SIG-M5 (cell line): ENCODE results near the gene HLA-B.

Experiments used
- DNase-seq: peaks from one replicate; lab custom pipeline; 2025; lab: John Stamatoyannopoulos, UW

The HLA-B gene

DNA sequence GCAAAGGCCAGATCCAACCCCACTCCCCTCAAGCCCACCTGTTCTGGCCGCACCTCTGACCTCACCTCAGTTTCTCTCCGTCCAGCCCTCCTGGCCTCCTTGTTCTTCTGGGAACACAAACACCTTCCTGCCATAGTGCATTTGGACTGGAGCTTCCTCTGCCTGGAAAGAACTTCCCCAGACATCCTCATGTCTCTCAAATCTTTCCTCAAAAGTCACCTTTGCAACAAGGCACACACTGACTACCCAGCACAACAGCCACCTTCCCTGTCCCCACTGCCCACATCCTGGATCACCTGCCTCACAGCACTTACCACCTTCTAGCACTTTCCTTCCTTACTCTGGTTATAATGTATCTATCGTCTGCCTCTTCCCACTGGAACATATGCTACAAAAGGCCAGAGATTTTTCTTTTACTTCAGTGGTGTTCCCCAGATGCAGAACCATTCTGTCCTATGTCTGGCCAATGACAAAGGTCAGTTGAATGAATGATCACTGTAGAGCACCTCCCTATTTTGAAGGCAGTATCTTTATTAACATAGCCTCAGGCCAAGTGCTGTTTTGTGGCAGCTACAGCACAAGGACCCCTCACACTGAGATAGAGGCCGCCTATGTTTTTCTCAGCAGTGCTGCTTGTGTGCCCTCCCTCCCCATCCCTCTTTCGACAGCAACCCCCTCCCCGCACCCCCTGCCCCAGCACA, 4.1 kb downstream of the HLA-B start:
- DNase-seq, result no peak

DNA sequence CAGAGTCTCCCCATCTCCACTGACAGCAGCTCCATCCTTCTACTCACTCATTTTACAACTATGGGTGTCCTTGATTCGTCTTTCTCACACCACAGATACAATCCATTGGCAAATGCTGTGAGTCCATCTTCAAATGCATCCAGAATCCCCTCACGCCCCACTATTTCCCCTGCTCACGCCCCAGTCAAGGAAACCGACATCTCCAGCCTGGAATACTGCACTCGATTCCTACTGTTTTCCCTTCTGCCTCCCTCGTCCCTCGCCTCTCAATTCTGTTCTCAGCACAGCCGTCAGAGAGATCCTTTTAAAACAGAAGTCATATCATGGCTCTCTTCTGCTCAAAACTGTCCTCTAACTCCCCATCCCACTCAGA, 4.7 kb downstream of the HLA-B start:
- no peak for DNase-seq

DNA sequence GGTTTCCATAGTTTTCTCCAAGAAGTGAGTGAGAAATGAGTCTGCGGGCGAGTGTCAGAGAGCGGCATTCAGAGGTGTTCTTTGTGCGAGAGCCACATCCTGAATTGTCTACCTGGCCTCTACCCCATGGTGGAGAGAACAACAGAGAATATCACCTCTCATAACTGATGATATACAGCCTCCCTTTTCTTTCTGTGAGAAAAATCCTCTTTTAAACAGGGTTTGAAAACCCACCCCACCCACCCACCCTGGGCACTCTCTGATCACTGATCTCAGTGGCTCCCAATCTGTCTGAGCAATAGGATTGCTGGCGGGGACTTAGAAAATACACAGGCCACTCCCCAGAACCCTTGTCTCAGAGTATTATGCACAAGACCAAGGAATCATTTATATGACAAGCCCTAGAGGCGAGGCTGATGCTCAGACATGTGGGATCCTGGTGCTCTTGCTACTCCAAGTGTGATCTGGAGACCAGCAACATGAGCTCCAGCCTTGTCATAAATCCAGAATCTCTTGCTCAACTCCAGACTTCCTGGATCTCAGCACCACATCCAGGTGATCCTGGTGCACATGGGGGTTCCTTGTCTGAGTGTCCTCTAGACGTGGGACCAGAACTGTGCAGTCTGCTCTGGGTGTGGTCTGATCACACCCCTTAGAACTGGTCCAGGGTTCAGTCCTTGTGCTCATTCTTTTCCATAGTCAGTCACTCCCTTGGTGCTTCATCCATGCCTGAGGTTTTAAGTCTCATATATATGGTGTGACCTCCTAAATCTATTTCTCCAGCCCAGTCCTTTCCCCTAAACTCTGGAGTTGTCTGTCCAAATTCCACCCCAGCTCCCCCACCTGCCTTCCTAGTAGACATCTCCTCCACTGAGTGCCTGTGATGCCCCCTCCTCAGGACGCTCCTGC, 5.3 kb downstream of the HLA-B start:
- no peak for DNase-seq

DNA sequence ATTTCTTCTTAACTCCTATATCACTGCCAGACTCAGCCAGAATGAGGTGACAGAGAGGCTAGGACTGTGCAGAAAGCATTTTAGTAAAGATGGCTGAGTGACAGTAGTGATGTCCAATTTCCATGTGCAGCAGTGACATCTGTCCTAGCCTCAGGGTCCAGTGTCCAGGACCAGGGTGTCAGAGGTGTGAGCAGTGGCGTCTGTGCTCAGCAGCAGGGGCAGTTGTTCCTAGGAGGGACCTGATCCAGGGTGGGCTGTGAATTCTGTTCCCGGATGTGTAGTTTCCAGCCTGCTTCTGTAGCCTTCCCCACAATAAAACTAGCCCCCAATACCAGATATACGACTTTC, 6.0 kb downstream of the HLA-B start:
- no peak for DNase-seq

DNA sequence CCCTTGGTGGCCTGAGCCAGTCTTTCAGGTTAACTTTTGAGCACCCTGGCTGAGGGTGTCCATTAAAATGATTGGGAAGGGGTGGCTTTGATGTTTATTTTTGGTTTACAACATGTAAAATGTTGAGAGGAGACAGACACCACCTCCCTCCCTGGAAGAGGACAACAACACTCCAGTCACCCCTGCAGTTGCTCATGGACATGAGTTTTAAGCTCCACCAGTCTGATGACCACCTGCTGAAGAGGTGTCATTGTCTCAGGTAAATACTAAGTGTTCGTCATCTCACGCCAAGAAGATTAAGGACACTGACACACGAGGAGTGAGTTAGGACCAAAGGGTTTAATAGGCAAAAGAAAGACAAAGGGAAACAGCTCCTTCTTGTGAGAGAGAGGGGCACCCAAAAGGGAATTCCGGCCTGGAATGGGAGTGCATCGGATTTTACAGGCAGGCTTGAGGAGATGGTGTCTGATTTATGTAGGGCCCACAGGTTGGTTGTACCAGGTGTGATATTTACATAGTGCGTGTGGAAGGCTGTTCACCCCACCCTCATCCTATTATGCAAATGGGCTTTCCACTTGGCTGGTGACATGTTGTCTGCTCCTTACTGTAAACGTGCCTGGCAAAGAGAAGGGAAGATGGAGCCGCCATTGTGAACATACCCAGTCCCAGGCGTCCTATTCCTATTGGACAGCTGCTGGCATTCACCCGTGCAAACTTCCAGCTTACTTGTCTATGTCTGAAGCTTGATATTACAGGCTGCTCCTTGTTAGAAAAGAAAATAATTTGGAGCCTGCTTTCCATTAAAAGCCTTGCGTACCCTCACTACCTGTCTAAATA, 6.6 kb downstream of the HLA-B start:
- DNase-seq, result no peak

- no peak for DNase-seq
These were observed 7.7 kb downstream of the HLA-B start for GRCh38 chr6:31349301-31349700.

GRCh38 chr6:31345026-31345730, 11.8 kb downstream of the HLA-B start:
- DNase-seq, result no peak

DNA sequence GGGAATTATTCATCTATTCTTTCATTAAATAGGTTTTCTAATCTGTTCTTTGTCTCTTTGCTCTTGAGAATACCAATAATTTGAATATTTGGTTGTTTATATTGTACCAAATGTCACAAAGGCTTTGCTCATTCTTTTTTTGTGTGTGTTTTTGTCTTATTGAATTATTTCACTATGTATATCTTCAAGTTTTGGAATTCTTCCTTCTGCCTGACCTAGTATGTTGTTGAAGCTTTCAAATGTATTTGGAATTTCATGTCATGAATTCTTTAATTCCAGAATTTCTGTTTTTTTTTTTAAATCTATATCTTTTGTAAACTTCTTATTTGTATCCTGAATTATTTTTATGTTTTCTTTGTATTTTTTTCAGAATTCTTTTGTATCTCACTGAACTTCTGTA, 16.8 kb downstream of the HLA-B start:
- no peak for DNase-seq

DNA sequence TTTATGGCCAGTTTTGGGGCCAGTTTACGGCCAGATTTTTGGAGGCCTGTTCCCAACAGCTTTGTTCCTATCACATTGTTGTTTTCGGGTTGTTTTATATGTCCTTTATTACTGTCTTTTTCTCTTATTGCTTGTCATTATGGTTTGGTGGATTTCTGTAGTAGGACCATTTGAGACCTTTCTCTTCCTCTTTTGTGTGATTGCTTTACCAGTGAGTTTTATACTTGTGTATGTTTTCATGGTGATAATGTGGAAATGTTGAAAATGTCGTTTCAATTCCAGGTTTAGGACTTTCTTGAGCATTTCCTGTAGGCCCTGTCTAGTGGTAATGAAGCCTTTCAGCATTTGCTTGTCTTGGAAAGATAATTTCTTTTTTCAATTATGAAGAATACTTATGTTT, 17.8 kb downstream of the HLA-B start:
- no peak for DNase-seq

DNA sequence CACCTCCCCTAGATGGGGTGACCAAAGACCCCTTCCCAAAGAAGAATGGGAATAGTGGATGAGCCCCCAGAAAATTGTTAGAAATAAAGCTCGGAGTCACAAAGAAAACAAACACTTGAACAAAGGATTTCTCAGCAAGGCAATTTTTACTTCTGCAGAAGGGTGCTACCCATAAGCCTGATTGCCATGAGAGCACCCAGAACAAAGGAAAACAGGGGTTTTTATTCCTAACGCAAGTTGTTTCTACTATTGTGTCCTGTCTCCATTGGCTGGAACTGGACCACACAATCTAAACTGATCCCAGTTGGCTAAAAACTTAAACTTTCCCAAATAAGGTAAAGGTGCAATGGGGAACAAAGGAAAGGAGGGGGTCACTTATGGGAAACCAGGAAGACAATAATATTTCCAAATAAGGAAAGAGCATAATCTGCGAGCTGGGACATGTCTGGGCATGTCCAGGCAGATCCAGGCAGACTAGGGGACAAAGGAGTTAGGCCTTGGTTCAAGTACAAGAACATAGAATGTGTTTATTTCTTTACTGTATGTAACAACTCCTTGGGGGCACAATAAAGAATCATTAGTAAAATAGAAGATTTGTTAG, 20.0 kb downstream of the HLA-B start:
- no peak for DNase-seq

- DNase-seq, result no peak
These were observed 24.1 kb downstream of the HLA-B start for GRCh38 chr6:31332637-31333602.

DNA sequence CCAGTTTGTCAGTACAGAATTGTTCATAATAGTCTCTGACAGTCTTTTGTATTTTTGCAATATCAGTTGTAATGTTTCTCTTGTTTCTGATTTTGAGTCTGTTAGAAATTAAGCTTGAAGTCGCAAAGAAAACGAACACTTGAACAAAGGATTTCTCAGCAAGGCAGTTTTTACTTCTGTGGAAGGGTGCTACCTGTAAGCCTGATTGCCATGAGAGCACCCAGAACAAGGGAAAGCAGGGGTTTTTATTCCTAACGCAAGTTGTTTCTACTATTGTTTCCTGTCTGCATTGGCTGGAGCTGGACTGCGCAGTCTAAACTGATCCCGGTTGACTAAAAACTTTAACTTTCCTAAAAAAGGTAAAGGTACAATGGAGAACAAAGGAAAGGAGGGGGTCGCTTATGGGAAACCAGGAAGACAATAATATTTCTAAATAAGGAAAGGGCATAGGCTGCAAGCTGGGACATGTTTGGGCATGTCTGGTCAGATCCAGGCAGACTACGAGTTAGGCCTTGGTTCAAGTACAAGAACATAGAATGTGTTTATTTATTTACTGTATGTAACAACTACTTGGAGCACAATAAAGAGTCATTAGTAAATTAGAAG, 28.5 kb downstream of the HLA-B start:
- no peak for DNase-seq

GRCh38 chr6:31321820-31322219, 35.2 kb downstream of the HLA-B start:
- no peak for DNase-seq

- DNase-seq, result no peak
These were observed 35.8 kb downstream of the HLA-B start for GRCh38 chr6:31321005-31321707.

GRCh38 chr6:31317036-31317435, 39.9 kb downstream of the HLA-B start:
- DNase-seq, result no peak

DNA sequence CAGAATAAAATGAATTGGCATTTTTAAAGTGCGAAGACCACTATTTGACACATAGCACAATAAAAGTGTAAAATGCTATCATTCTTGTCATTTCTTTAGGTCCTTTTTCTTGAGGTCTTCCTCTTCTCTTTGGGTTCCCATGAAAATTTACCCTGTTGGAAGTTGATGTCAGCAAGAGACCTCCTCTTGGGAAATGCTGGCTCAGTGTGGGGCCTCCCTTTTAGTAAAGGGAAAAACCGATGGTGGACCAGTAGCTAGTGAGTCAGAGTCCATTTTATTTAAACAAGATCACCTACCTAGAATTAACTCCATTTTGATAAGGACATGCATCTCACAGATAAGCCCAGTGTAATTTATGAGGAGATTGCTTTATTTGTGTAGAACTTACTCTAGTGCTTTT, 47.3 kb downstream of the HLA-B start:
- DNase-seq, result no peak

DNA sequence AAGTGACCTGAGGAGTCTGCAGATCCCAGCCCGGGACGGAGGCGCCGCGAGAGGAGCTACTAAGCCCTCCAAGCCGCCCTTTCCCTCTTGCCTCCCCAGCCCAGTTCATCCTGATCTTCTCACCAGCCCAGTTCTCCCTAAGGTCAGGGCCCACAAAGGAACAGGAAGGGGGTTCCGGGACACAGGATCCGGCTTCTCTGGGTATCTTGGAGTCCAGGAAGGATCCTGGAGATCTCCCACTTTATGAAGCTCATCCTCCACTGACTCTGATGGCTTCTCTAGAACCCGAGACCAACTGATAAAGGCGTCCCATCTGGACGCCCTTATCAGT, 48.2 kb downstream of the HLA-B start:
- DNase-seq, result no peak

GRCh38 chr6:31308050-31308844, 48.7 kb downstream of the HLA-B start:
- no peak for DNase-seq

DNA sequence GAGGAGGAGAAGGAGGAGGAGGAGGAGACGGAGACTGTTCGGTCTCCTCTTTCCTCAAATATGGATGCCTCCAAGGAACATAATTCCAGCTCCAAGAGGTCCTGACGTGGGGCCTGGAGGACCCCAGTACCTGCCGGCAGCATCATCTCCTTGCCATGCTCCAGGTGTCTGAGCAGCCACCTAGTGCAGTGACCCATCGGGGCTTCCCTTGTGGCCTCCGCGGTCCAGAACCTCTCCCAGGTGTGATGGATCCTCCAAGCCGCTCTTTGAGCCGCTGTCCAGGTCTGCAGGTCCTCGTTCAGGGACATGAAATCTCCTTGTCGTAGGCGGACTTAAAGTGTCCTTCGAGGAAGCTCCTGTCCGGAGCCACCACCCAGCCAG, 49.3 kb downstream of the HLA-B start:
- no peak for DNase-seq
